ENCODE data around the gene PTDSS2.
"Not testable (repeated sequence)": the region's sequence is repeated elsewhere in the genome, so short reads cannot be mapped to it uniquely, and the experiment has no call there.

The PTDSS2 gene

DNA sequence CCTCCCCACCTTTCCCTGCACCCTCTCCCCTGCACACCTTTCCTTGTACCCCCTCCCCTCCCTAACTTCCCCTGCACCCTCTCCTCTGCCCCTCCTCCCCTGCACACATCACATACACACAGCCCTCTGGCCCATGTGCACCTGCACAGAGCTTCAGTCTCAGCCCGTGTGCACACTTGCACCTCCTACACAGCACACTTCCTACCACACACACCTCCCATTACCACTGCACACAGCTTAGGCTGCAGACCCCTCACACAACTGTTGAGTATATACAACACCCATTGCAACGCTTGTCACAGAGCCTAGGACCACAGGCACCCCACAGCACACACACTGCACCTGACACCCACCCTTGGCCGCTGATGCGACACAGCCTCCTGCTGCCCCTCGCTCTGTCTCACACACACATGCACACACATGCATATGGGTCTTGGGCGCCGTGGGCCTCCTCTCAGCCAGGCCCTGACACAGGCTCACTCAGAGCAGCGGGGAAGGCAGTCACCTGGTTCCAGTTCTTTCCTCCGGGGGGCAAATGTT is 35.7 kb upstream of the PTDSS2 start:
- FAIRE-seq: no peak

DNA sequence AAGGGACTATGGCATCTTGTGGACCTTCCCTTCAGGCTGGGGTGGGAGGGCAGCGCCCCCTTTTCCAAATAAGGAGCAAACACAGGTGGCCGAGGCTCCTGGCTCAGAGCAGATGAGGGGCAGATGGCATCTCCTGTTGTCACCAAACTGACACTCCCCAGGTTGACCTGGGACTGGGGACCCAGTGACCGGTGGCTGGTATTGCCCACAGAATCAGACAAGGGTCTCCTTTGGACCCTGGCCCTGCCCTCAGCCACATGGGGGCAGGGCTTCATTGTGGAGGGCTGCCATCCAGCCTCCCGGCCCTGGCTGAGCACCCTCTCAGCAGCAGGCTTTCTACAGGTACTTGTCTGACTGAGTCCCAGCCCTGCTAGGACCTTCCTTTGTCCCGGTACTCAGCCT is 34.4 kb upstream of the PTDSS2 start:
- FAIRE-seq: no peak

DNA sequence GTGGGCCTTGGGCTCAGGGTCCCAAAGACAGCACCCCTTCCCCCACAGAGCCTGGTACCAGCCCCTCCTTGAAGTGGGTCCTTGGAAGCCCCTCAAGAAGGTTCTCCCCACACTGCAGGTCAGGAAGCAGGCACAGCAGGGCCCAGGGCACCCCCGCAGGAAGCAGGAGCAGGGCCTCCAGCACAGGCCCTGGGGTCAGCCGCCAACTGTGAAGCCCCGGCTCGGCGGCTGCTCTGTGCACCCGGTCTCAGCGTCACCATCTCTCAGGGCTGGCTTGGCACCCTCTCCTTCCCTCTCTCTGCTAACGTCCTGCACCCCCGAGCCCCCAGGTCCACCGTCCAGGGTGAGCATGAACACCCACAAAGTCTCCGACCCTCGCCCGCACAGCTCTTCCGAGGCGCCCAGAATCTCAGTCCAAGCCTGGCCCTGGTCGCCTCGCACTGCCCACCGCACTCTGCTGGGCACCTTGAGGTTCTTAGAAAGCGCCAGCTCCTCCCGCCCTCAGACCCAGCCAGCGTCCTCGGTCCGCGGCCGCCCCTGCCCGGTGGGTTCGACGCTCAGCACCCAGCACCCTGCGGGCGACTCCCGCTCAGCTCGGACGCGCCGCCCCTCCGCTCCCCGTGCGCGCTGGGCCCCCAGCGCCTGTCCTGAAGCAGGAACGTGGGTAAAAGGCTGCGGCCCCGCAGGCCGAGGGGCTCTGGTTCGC is 33.9 kb upstream of the PTDSS2 start:
- FAIRE-seq: no peak

DNA sequence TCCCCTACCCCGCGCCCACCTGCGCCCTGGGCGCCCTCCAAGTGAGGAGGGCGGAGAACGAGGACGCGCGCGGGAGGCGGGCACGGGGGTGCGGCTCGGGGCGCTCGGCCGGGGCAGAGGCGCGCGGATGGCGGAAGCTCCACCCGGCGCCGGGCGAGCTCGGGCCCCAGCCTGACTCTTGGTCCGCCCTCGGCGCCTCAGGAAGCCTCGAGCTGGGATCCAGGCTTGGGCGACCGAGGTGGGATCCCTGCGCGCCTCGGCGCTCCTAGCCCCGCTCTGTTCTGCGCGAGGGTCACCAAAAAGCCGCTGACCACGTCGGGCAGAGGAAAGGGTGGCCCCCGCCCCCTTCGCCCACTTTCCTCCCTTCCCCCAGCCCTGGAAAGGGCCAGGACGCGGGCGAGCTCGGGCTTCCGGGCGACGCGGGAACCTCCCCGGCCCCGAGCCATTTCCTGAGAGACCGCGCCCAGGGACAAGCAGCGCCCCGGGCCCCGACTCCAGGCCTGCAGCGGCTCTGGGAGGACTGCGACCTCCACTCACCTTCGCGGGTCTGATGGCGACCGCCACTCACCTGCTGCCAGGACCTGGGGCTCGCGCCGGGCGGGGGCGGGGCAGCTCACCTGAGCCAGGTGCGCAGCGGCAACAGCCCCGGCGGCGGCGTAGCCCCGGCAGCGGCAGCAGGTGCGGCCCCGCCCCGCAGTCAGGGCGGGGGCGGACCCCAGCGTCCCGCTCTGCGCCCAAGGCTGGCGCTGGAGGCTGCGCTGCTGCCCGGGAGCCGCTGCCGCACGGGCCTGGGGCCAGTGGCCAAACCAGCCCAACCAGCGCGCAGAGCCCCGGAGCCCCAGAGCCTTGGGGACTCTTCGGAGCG is 33.1 kb upstream of the PTDSS2 start:
- no peak for FAIRE-seq

DNA sequence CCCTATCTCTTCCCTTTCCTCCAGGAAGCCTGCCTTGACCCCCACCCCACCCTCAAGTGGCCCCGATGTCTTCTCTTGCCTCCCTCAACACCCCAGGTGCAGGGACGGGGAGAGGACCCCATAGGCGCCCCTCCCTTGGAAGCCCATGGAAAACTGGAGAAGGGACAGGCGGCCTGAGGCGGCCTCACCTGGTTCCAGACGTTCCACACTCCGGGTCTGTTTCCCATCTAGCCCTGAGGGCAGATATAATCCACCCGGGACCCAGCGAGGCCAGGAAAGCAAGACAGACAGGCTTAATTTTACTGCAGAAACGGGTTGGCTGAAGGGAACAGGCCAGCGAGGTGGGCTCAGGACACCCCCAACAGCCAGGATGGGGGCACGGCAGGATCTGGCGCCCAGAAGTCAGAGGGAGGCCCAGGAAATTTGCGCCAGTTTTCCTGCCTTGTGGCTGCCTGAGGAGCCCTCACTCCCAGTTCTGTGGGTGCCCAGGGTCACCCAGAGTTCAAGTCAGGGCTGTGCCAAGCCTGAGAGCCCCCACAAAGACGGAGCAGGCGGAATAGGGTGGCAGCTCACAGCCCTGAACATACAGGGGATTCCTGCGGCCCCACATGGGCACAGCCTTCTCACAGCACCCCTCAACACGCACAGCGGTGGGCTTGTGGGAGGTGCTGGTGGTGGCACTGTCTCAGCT is 32.3 kb upstream of the PTDSS2 start:
- FAIRE-seq: no peak

DNA sequence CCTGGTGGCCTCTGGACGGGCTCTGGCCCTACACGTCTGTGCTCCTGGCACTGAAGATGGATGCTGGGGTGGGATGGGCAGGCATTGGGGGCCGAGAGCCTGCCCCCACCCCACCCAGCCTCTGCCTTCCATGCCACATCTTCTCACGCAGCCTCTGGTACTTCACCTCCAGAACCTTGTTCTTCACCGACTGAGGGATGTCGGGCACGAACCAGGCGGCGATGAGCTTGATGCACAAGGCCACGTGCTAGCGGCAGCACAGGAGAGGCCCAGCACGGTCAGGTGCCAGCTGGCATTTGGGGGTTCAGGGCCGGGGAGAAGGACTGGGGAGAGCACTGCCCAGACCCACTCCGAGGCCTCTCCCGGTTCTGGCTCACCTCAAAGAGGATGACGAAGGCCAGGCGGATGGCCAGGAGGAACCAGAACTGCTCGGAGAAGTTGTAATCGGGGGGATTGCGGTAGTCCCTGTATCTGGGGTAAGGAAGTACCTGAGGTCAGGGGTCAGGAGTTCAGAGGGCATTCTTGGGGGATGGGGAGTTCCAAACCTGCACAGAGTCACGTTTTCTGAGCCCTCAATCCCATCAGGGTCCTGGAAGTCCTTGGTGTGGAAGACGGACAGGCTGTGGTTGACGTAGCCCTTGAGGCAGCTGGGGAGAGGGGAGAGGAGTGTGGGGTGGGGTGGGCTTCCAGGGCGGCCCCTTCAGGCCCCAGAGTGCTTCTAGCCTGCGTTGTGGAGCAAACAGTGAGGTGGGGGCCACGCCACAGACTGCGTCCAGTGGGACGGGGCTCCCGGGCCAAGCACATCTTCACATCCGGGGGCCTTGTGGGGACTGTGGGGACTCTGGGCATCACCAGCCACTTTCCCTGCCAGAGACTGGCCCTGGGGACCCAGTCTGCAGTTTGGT is 31.5 kb upstream of the PTDSS2 start:
- FAIRE-seq: no peak

DNA sequence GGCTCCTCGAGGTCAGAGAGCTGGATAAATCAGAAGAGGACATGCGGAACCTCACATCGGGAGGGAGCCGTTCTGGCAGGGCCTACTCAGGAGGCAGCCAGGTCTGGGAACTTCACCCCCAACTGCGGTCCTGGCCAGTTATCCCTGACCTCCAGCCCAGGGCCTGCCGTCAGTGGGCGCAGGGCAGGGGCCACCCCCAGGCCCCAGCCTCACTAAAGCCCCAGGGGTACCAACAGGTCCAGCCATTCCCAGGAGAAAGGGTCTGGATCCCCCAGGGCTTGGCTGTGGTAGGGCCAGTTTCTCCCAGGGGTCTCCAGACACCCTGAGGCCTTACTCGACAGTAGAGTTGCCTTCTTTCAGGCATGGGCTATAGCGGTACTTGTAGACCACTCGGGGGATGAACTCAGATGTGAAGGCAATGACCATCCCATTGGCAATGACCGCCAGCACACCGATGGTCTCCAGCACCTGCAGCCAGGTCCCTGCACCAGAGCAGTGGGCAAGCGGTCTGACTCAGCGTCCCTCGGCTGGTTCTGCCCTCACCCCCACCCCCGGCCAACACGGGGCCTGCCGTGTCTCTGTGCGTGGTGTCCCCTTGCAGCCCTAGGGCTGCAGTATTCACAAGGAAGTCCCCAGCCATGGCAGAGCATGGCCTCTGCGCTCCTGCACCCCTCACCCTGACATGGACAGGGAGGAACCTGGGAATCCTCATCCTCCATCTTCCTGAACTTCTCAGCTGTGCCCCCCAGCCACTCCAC is 30.7 kb upstream of the PTDSS2 start:
- FAIRE-seq: no peak

DNA sequence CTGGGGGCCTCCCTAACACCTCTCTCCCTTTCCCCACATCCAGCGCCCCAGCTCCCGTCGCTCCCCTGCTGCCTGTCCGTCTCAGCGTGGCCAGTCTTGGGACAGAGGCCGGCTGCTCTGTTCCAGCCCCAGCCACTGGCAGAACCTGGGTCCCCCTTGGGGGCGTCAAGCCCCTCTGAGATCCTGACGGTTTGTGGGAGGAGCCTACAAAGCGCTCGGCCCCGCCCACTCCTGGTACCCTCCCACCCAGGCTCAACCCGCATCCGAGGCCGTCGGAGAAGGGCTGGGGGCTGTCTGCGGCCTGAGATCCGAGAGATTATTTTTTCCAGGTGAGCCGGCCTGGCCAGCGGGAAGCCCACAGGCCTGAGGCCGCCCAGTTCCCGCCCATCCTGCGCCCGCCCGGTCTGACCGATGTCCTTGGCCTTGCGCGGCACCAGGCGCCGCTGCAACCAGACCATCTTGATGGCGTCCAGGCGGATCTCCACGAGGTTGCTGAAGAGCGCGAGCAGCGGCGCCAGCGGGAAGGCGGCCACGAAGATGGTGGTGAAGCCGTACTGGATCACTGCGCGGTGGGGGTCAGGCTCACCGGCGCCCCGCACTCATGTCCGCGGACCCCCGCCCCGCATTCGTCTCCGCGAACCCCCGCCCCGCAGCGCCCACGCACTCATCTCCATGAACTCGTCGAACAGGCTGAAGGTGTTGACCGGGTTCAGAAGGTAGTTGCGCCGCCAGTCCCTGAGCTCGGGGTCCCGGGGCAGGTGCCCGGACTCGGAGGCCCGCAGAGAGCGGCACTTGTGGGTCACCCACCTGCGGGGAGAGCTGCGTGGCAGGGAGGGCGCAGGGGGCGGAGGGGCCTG is 29.8 kb upstream of the PTDSS2 start:
- FAIRE-seq: no peak

DNA sequence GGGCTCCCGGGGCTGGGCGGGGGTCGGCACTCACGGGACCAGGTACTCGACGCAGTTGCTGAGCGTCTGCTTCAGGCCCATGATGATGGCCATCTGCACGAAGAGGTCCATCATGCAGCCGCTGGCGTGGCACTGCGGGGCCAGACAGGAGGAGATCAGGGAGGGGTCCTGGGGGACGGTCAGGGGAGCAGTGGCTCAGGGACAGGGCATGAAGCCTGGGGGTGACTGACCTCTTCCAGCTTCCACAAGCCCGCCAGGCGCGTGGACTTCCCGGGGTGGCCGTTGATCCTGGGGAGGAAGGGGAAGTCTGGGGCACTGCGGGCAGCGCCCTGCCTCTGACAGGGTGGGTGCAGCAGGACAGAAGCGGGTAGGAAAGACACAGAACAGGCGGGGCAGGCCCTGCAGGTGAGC is 29.2 kb upstream of the PTDSS2 start:
- FAIRE-seq: no peak

DNA sequence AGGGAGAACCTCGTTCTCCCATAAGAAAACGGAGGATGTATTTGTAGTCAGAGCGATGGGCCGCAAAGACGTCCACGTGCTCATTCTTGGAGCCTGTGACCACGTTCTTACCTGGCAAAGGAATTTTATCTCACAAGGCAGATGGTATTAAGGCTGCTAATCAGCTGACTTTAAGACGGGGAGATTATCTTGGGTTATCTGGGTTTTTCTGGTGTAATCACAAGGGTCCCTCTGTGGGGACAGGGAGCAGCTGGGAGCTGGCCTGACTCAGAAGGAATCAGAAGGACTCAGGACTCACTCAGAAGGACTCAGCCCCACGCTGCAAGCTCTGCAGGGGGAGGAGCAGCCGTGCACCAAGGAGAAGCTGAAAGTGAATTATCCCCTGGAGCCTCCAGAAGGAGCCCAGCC is 27.8 kb upstream of the PTDSS2 start:
- no peak for FAIRE-seq

DNA sequence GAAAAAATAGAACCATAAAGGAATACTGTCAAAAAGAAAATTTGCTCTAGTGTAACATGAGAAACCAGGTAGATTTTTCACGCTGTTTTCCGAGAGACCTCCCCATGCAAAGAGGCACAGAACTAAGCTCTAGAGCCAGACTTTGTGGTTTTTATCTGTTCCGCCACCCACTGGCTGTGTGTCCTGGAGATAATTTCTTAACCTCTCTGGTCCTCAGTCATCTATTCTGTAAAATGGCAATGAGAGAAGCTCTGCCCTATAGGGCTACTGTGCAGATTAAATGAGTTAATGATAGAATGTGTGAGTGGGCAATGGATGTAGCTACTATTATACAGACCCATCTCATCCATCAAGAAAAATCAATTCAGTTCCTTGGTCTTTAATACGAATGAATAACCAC is 25.8 kb upstream of the PTDSS2 start:
- no peak for FAIRE-seq

DNA sequence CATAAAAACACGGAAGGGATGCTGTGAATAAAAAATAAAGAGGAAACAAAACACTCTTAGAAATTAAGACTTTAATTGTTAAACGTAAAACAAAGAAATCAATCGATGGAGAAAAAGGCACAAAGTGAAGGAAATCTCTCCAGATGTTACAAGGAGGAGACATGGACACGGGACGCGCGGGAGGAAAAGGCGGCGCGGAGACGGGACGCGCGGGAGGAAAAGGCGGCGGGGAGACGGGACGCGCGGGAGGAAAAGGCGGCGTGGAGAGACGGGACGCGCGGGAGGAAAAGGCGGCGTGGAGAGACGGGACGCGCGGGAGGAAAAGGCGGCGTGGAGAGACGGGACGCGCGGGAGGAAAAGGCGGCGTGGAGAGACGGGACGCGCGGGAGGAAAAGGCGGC is 25.3 kb upstream of the PTDSS2 start:
- FAIRE-seq: not testable (repeated sequence)

DNA sequence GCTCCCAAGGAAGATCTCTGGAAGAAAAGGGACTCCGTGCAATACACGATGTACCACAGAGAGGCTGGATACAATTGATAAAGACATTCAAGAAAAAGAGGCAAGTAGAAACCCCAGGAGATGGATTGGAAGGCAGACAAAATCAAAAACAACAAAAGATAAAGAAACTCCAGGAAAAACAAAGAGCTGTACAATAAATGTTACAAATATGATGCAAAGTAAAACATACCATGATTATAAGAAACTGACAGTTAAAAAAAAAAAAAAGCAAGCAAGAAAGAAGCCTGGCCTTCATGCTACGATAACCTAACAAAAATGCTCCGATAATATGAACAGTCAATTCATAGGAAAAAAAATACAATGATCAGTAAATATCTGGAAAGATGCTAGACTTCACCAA is 24.8 kb upstream of the PTDSS2 start:
- FAIRE-seq: no peak

DNA sequence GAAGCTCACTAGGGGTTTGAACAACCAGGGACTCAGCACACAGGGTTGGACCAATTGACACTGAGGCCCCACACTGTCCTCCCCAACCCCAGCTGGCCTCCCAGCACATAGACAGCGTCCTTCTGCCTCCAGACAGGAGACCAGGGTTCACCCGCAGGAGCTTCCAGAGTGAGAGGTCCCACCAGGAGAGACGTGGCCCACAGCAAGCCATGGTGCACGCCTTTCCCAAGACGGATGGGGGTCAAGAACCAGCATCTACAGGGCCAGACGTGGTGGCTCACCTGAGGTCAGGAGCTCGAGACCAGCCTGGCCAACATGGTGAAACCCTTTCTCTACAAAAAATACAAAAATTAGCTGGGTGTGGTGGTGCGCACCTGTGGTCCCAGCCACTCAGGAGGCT is 23.2 kb upstream of the PTDSS2 start:
- FAIRE-seq: no peak

DNA sequence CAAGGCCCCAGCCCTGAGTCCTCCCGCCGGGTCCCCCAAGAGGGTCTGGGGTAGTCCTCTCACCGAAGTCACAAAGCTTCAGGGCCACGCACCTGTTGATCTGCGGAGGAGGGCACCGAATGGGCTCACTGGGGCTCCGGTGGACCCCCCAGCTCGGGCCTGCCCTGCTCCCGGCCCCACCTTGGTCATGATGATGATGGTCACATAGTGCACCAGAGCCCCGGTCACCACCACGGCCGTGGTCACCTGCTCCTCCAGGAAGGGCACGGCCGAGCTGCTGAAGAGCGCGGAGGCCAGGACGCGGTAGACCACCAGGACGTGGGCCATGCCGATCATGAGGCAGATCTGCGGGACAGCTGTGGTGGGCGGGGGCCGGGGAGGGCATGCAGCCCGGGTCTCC is 21.8 kb upstream of the PTDSS2 start:
- FAIRE-seq: no peak

DNA sequence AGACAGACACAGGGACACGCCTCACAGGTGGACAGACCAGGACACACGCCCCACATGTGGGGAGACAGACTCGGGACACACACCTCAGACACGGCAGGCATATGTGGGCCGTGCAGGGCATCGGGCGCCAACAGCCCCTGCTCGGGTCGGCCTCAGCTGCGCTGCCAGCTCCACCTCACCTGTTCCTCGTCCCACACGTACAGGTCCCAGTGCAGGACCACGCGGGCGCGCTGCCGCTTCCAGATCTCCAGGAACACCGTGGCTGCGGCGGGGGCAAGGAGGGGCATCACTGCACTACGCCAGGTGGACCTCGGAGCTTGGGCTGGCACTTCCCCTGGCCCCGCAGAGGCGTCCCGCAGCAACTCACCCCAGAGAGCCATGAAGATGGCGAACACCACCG is 20.7 kb upstream of the PTDSS2 start:
- FAIRE-seq: no peak

DNA sequence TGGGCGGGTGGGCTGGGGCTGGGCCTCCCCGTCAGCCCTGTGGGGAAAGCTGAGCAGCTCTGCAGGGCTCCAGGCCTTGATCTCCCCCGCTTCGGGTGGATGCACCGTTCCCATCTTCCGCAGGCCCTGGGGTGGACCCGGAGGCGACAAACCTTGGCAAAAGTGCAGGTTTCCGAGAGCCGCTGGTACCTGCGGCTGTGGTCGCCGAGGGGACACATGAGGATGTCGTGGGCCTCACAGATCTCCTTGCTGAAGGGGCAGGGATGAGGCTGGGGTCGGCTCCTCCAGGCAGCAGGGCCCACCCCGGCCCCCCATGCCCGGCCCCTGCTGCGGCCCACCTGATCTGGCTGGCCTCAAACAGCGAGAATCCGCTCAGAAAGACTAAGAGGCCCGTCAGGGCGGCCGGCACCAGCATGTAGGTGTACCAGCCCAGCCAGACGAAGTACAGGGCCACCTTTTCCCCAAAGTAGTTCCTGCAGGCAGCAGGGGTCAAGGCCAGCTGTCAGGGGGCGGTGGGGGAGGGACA is 20.1 kb upstream of the PTDSS2 start:
- FAIRE-seq: no peak

DNA sequence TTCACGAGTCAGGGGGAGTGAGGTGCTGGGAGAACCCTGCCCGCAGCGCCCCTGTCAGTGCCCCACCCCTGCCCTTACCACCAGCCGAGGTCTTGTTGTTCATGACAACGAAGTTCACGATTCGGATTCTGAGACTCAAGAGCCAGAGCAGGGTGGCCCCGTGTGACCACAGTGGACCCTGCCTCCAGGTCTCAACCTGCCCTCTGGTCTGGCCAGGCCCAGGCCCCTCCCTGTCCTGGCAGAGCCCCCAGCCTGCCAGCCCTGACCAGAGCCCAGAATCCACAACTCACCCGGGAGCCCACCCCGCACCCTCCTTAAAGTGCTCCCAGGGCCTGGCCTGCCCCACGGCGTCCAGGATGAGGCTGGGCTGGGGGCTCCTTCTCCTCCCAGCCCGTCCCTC is 18.2 kb upstream of the PTDSS2 start:
- FAIRE-seq: no peak

DNA sequence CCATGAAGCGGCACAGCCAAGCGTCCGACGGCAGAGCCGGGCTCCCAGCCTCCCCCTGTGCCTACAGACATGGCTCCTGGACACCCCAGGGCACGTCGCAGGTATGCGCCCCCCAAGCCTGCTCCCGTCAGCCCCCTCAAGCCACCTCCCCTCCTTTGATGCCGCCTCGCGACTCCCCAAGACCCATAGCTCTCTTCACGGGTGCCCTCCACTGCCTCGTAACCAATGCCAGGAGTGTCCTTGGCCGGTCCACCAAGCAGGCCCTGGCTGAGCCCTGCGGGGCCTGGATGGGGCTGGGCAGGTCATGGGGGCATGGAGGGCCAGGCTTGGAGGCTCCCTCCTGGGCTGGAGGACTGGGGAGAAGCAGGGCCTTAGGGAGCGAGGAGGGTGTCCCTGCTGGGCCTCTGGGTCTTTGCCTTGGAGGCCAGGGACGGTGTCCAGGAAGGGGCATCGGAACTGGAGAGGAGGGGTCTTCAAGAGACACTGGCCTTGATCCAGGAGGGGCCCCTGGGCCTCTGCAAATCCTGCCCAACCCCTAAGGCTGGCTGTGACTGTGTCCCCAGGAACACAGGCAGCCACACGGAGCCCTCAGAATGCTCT is 17.5 kb upstream of the PTDSS2 start:
- FAIRE-seq: no peak

DNA sequence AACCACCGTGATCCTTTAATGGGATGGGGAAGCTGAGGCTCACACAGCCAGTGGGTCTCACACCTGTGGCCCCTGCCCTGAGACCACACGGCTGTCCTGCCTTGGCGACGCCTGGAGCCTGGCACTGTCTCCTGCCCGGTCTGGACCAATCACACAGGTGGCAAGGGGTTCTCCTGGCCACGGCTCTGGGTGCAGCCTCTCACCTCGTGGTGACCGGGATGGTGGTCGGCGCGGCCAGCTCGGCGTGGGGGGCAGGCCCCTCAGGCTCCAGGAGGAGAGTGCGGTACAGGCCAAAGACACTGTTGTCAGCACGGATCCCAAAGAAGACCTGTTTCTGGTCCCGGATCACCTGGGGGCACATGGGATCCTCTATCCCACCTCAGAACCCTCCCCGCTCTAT is 17.0 kb upstream of the PTDSS2 start:
- FAIRE-seq: no peak
